ENCODE results near the gene PAGE4.
A peak's percentile ranks its signal among the peaks of the same experiment; 100 is the strongest.

Gene PAGE4

GRCh38 chrX:49868739-49869138, 39.6 kb downstream of the PAGE4 start:
- no peak for DNase-seq (ENCODE audit: low spot score)

GRCh38 chrX:49876750-49877149, 47.6 kb downstream of the PAGE4 start:
- DNase-seq (ENCODE audit: low spot score) = peak; percentile 22

- DNase-seq (ENCODE audit: low spot score) = no peak
Measured at GRCh38 chrX:49877397-49878101, 48.4 kb downstream of the PAGE4 start.

- peak; percentile 24 for DNase-seq (ENCODE audit: low spot score)
Measured at GRCh38 chrX:49878128-49878833, 49.2 kb downstream of the PAGE4 start.

GRCh38 chrX:49878834-49879655, 49.9 kb downstream of the PAGE4 start, which contains the start of gene USP27X:
USP27X (plus strand) TSS chrX:49879484; CDS start chrX:49880308, 824 bp downstream.
- peak; percentile 86 for DNase-seq (ENCODE audit: low spot score)

- no peak for DNase-seq (ENCODE audit: low spot score)
Measured at GRCh38 chrX:49879656-49880277, 50.7 kb downstream of the PAGE4 start.

DNA sequence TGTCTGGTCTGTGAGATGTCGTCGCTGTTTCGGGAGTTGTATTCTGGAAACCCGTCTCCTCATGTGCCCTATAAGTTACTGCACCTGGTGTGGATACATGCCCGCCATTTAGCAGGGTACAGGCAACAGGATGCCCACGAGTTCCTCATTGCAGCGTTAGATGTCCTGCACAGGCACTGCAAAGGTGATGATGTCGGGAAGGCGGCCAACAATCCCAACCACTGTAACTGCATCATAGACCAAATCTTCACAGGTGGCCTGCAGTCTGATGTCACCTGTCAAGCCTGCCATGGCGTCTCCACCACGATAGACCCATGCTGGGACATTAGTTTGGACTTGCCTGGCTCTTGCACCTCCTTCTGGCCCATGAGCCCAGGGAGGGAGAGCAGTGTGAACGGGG, 51.6 kb downstream of the PAGE4 start:
- no peak for DNase-seq (ENCODE audit: low spot score)

Measured in SK-N-DZ (cell line).